Lower lobe of right lung (tissue), 2 donors: ENCODE measurements around the gene TM4SF20. TPM values are rescaled to one million over a fixed set of nuclear protein-coding genes. Genes with fewer than 3 reads are reported as not detected.

ENCODE experiments used
- ATAC-seq, 2 donors: fragments of 200-7000 bp; cut with Tn5 transposase; one replicate each; pipeline ENCODE4 v1.9.1; 2020 to 2022; ENCODE audit warnings: mild to moderate bottlenecking in 2 of 2, moderate library complexity in 2 of 2
- DNase-seq: peaks from one replicate; pipeline ENCODE4 v3.0.0-alpha.2; 2020
- H3K27ac ChIP-seq: fragments of 200-600 bp; one replicate; pipeline ENCODE4 v1.8.0; 2022
- H3K27me3 ChIP-seq: fragments of 200-600 bp; one replicate; pipeline ENCODE4 v1.8.0; 2022; ENCODE audit warnings: low read depth
- H3K36me3 ChIP-seq: fragments of 200-600 bp; one replicate; pipeline ENCODE4 v1.8.0; 2022; ENCODE audit warnings: mild to moderate bottlenecking
- H3K4me1 ChIP-seq: fragments of 200-600 bp; one replicate; pipeline ENCODE4 v1.8.0; 2022
- H3K4me3 ChIP-seq: fragments of 200-600 bp; one replicate; pipeline ENCODE4 v1.8.0; 2022; ENCODE audit warnings: mild to moderate bottlenecking
- H3K9me3 ChIP-seq: fragments of 200-600 bp; one replicate; pipeline ENCODE4 v1.8.0; 2022
- intact Hi-C: fragments of 100-400 bp; cut with DNase I; formaldehyde crosslinking; loops from one replicate; pipeline ENCODE4 v1.11.0; 2022
- total RNA-seq: library from RNA; stranded (reverse); fragmentation: NEBNext Ultra II Directional; extraction: Animal tissue kit (Norgen Biotek cat#: 25700); gene quantifications from one replicate; pipeline ENCODE4 v1.2.1, GENCODE V29; 2021
- TF ChIP-seq, protein P1 (sequence below): fragments of 200-600 bp; IDR thresholded peaks from one replicate; pipeline ENCODE4 v1.8.0; 2022; ENCODE audit warnings: antibody characterized with exemption, mild to moderate bottlenecking
- donor health status: DM: no; HTN: yes; CAD: no; lungs with severe emphysema.

The TM4SF20 gene
- total RNA-seq, 1 donor from 2014 or later: not detected

DNA sequence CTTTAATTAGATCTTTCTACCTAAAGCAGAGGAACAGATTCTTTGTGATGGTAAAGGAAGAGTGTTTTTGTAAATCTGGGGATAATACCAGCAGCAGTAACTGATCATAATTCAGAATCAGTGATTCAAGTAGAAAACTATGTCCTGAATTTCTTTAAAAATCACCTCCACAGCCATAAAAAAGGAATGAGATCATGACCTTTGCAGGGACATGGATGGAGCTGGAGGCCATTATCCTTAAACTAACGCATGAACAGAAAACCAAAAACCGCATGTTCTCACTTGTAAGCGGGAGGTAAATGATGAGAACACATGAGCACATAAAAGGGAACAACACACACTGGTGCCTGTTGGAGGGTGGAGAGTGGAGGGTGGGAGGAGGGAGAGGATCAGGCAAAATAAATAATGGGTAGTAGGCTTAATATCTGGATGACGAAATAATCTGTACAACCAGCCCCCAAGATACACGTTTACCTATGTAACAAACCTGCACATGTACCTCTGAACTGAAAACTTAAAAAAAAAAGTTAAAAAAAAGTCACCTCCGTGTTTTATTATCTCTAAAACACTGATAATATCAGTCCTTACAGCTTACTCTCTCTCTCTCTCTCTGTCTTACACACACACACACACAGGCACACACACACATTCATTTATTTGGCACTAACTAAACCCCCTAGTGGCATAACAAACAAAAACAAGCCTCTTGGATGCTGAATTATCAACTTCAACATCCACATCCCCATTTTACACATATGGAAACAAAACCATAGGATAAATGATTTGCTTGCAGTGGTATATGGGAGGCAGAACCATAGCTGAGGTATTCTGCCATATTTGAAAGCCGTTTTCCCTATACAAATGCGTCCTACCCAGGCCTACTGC lies 1.4 kb downstream of the TM4SF20 start:
- Histone ChIP-seq H3K4me1 (no peaks in the 10 kb centered on the region), H3K4me3 (no peak overlapping the region), H3K27me3 (no peaks in the 10 kb centered on the region), H3K36me3 (no peaks in the 10 kb centered on the region), H3K27ac (no peak overlapping the region), H3K9me3 (no peaks in the 10 kb centered on the region)
- ATAC-seq (no peak), DNase-seq (no peak)
- TF ChIP-seq, protein P1, sequence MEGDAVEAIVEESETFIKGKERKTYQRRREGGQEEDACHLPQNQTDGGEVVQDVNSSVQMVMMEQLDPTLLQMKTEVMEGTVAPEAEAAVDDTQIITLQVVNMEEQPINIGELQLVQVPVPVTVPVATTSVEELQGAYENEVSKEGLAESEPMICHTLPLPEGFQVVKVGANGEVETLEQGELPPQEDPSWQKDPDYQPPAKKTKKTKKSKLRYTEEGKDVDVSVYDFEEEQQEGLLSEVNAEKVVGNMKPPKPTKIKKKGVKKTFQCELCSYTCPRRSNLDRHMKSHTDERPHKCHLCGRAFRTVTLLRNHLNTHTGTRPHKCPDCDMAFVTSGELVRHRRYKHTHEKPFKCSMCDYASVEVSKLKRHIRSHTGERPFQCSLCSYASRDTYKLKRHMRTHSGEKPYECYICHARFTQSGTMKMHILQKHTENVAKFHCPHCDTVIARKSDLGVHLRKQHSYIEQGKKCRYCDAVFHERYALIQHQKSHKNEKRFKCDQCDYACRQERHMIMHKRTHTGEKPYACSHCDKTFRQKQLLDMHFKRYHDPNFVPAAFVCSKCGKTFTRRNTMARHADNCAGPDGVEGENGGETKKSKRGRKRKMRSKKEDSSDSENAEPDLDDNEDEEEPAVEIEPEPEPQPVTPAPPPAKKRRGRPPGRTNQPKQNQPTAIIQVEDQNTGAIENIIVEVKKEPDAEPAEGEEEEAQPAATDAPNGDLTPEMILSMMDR: no peak
- intact Hi-C loops: no loop called here

GRCh38 chr2:227376656-227377396 lies 2.3 kb downstream of the TM4SF20 start:
- intact Hi-C loops: no loop called here
- TF ChIP-seq, protein P1: no peak
- no peaks in the 10 kb centered on the region for H3K27me3 ChIP-seq
- no peak overlapping the region for H3K27ac ChIP-seq
- no peaks in the 10 kb centered on the region for H3K36me3 ChIP-seq
- no peaks in the 10 kb centered on the region for H3K9me3 ChIP-seq
- no peak overlapping the region for H3K4me3 ChIP-seq
- ATAC-seq (no peak), DNase-seq (no peak)
- no peaks in the 10 kb centered on the region for H3K4me1 ChIP-seq

DNA sequence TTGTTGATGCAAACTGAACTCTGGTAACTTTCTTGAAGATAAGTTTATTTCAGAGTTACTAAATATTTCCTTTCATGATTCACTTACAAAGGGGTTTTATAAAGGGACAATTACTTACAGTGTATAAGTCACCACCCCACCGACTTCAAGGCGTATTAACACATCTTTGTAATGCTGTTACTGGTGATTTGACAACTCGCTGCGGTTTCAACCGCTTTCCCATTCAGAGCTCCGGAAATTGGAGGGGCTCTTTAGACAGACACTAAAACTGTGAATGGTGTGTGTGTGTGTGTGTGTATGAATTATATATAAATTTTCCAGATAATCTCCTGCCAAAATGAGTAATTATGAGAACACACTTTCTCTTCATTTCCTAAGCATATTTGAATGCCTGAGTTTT lies 4.9 kb downstream of the TM4SF20 start:
- no peaks in the 10 kb centered on the region for H3K36me3 ChIP-seq
- no peak overlapping the region for H3K4me3 ChIP-seq
- DNase-seq (no peak), ATAC-seq (no peak)
- H3K27me3 ChIP-seq: no peaks in the 10 kb centered on the region
- H3K9me3 ChIP-seq: no peaks in the 10 kb centered on the region
- TF ChIP-seq, protein P1: no peak
- no peaks in the 10 kb centered on the region for H3K4me1 ChIP-seq
- no peak overlapping the region for H3K27ac ChIP-seq
- intact Hi-C loops: no loop called here

GRCh38 chr2:227373389-227373788 lies 5.7 kb downstream of the TM4SF20 start:
- H3K36me3 ChIP-seq: no peaks in the 10 kb centered on the region
- no peaks in the 10 kb centered on the region for H3K4me1 ChIP-seq

DNA sequence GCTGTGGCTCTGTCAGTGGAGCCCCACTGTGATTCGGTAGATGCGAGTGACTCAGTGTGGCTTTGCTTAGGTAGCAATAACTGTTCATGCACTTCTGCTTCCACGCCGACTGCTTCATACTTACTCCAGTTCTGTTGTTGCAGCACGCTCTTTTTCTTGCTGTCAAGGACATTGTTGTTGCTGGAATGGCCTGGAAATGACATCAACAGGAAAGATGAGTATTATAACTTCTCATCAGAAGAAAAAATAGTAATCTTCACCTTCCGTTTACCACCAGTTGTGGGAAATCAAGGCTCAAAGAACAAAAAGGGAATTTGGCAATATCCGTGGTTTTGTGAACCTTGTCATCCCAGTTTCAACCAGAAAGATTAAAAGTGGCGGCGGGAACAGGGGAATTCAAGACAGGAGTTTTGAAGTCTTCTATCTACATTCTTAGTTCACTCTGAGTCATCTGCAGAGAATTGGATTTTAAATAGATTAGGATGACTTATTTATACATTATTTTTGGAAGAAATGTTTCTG lies 8.3 kb downstream of the TM4SF20 start:
- no peaks in the 10 kb centered on the region for H3K9me3 ChIP-seq
- H3K27me3 ChIP-seq: no peaks in the 10 kb centered on the region
- TF ChIP-seq, protein P1: no peak
- peak; percentile 72 to 88 for ATAC-seq
- H3K36me3 ChIP-seq: no peaks in the 10 kb centered on the region
- intact Hi-C loops: no loop called here
- H3K4me1 ChIP-seq: peaks cover 12% of the 10 kb centered on the region
- no peak overlapping the region for H3K27ac ChIP-seq
- H3K4me3 ChIP-seq: no peak overlapping the region
- no peak for DNase-seq

More at GRCh38 chr2:227373389-227373788, 5.7 kb downstream of the TM4SF20 start:
- Histone ChIP-seq H3K27me3 (no peaks in the 10 kb centered on the region), H3K4me3 (no peak overlapping the region), H3K27ac (no peak overlapping the region), H3K9me3 (no peaks in the 10 kb centered on the region)
- TF ChIP-seq, protein P1: no peak
- DNase-seq: no peak
- ATAC-seq: no peak
- intact Hi-C loops: no loop called here
